A549 treated with CpdA at 1 μM for 4 hours (cell line): ENCODE data around the gene SLC35A1. TPM values are rescaled to one million over a fixed set of nuclear protein-coding genes. Genes with fewer than 3 reads are reported as not detected.

ENCODE experiments used
- total RNA-seq: library from RNA; stranded (reverse); fragments of 200-300 nt; extraction: Qiagen RNA extraction; gene quantifications from 5 replicates; pipeline ENCODE4 v1.2.3, GENCODE V29; 2022; ENCODE audit warnings: low read depth

The SLC35A1 gene
- total RNA-seq = 9.6 to 10.7 TPM (median 9.9 TPM) in 5 replicates

DNA sequence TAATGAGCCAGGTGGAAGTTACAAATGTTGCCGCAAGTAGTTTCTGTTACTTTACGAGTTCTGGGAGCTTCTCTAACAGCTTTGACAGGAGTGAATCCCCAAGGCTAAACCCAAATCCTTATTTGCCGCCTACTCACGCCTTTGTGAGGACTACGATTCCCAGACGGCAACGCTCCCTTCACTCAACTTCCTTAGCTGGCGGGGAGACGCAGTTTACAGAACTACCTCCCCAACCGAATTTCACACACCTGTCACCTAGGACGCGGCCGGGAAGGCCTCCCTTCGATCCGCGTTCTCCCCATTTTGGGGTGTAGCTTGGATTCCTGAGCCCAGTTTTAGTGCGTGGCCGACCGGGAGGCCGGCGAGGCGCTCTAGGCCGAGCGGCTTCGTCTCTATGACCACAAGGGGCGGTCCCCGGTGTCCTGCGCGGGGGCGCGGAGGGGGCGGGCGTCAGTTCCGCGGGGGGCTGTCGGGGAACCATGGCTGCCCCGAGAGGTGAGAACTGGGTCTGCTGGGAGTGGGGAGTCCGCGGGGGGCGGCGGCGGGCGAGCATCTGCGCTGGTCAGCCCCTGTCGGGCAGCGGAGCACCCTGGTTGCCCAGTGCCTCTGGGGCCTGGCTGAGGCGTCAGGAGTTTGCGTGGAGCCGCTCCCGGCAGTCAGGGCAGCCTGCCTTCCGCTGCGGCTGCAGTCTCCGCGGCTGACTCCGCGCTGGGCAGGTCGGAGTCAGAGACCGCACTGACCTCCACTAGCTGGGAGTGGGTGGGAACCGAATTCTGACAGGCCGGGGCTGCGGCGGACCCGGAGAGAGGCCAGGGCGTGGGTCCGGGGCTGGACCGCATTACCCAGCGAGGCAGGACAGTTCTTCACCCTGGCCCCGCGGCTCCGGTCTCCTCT lies at the start of gene SLC35A1:
TSS of gene SLC35A1 (plus strand) at position 450 of the 894 bp plus-strand sequence. CDS start at position 480, 30 bp downstream.

Other genes starting within 250 kb of the SLC35A1 start
- 1.9 to 3.9 TPM (median 3.8 TPM) in 5 replicates for gene SMIM8, start 150.4 kb upstream of the SLC35A1 start, total RNA-seq
- not detected in 5 replicates for gene GJB7, start 143.7 kb upstream of the SLC35A1 start, total RNA-seq
- gene C6orf163, start 128.2 kb upstream of the SLC35A1 start, total RNA-seq = 0.24 to 0.54 TPM (median 0.27 TPM) in 5 replicates
- 0.51 to 0.69 TPM (median 0.67 TPM) in 5 replicates for gene CFAP206, start 65.0 kb upstream of the SLC35A1 start, total RNA-seq
- 19.4 to 23.5 TPM (median 20.2 TPM) in 5 replicates for gene RARS2, start 117.0 kb downstream of the SLC35A1 start, total RNA-seq
- 16.8 to 20.7 TPM (median 17.4 TPM) in 5 replicates for gene ORC3, start 117.2 kb downstream of the SLC35A1 start, total RNA-seq
- gene AKIRIN2, start 229.3 kb downstream of the SLC35A1 start, total RNA-seq = 33.0 to 50.6 TPM (median 45.4 TPM) in 5 replicates